NAMALWA (cell line): ENCODE results near the gene FOCAD.

ENCODE experiments used
- DNase-seq: peaks from one replicate; pipeline ENCODE4 v3.0.0-alpha.2; 2015; ENCODE audit warnings: low spot score

FOCAD gene

DNA sequence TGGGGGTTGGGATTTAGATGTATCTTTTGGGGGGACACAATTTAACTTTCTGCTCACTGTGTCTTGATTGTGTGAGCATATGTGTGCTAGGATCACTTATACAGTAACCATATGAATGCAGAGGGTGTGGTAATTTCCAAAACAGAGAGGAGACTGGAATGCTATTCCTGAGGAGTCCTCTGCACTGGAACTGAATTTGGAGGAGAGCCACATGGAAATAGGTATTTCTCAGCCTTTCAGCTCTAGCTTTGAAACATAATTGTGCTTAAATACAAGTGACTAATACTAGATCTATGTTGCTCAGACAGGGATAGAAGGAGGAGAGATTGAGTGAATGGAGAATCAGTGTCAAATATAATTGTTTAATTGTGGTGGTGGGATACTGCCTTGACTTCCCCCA is 45.5 kb downstream of the FOCAD start:
- no peak for DNase-seq

DNA sequence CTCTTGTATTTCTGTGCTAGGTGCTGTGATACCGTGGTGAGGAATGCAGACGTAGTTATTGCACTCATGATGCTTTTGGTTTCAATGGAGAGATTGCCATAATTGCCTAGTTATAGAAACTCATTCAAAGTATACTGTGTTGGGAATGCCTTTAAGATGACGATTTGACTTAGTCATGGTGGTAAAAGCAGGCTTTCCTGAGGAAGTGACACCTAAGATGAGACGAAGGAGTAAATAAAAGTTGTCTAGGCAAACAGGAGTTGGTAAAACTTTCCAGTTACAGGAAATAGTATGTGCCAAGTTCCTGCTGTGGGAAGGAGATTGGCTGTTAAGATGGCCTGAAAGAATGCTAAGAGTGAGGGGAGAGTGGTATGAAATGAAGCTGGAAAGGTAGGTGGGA is 48.1 kb downstream of the FOCAD start:
- DNase-seq: no peak

DNA sequence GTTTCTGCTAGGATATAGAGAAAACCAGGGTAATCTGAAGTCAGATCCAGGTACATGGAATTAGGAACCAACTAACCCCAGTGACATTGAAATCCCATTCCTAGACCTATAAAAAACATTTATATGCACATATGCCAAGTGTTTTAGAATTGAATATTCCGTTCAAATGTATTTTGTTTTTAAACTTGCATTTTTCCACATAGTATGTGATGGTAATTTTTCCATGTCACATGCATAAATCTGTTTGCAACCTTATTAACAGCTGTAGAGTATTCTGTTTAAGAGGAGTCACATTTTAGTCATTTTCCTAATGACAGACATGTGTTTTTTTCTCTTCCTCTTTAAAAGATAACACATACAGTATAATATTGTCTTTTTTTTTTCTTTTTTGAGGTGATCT is 50.2 kb downstream of the FOCAD start:
- DNase-seq: no peak

DNA sequence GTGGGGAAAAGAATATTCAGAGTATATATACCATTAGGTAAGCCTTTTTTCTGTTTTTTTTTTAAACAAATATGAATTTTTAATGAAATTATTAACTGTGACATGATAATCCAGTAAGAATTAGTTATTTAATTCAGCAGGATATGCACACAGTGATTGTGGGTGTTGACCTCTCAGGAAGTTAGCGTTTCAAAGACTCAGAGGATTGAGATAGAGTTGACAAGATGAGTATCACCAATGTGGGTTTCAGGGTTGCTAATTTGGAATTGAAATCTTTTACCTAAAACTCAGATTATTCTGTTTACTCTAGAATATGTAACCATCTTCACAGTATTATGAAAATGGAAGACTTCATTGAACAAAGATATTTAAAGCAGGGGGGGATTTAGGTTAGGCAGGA is 56.2 kb downstream of the FOCAD start:
- DNase-seq: no peak

DNA sequence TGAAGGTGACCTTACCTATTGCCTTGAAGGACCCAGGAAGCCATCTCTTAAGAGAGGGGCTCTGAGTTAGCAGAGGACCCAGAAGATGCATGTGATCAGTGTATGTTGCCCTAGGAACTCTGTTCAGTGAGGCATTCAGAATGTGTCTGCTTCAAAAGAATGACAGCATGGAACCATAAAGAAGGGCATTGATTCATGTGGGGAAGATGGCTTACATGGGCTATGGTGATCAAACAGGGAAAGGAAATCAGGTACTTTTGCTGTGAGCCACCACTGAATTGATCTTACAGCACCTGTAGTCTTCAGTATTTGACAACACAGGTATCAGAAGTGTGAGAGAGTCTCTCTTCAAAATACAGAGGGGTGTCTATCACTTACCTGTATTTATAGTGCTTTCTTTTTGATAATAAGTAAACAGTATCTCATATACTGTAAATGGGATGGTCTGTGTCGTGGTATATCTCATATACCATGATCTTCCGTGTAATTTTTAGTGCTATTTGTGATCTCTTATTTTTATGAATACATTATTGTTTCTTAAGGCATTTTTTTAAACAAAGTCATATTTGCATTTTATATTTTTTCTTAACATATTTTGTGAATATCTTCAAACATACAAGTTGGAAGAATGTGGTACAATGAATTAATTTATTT is 57.0 kb downstream of the FOCAD start:
- no peak for DNase-seq

- no peak for DNase-seq
Observed at GRCh38 chr9:20742833-20743232, 58.8 kb downstream of the FOCAD start.

GRCh38 chr9:20744036-20744630 is 60.1 kb downstream of the FOCAD start:
- DNase-seq: no peak

DNA sequence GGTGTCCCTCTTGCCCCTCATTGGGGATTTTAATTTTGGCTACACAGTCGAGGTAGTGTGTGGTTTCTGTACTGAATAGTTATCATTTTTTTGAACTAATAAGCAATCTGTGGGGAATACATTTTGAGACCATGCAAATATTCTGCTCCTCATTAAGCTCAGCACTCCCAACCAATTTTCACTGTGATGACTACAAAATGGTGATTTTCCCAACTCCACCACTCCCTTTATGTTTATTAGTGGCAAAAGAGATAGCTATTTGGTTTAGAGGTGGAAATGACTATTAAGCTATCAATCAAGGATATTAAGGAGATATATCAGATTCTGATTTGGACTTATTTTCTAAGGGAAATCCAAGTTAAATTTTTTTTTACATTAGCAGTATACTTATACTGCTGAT is 62.9 kb downstream of the FOCAD start:
- DNase-seq: no peak

DNA sequence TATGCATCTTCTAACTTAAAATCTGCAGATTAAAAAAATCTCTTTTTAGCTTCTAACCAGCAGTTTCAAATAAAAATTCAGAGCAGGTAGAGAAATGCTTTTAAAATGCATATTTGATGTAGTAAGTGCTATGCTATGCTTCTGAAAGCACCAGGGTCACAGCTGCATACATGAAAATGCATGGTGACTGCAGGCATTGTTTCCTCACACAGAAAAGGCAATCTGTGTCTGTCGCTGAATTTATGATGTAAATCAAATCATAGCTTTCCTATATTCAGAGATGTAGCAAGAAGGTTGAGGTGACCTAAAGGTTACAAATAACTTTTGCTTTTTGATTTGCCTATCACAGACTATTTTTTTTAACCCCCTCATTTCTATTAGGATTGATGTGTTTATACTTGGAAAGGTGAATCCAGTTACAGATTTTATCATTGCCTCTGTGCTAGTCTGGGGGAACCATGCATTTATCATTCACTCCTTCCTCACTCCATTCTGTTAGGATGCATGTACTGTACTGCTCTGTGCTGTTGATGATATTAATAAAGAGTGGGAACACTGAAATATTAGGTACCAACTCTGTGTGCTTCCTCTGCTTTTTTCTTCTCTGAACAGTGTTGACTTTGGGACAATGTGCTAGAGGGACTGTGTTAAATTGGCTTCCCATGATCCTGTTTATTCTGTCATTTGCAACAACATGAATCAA is 65.6 kb downstream of the FOCAD start:
- no peak for DNase-seq

GRCh38 chr9:20753761-20754160 is 69.7 kb downstream of the FOCAD start:
- DNase-seq: no peak

- DNase-seq: no peak
Observed at GRCh38 chr9:20754556-20754955, 70.5 kb downstream of the FOCAD start.

- DNase-seq: no peak
Observed at GRCh38 chr9:20760246-20760891, 76.3 kb downstream of the FOCAD start.

DNA sequence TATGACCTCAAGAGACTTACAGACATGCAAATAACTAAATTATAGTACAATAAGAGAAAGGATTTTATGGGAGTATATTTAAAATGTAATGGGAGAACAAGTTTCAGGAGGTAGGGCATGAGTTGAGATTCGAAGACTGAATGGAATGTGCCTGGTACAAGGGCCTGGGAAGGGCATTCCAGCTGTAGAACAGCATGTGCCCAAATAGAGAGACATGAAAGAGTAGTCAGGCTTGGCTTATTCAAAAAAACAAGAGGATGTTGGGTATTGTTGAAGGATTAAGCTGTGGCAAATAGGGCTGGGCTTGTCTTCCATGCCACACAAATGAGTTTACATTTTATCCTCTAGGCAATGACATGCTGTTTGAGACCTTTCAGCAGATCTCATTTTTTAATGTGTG is 86.9 kb downstream of the FOCAD start:
- DNase-seq: no peak

GRCh38 chr9:20771729-20772128 is 87.7 kb downstream of the FOCAD start:
- no peak for DNase-seq

GRCh38 chr9:20775683-20776082 is 91.6 kb downstream of the FOCAD start:
- DNase-seq: no peak

DNA sequence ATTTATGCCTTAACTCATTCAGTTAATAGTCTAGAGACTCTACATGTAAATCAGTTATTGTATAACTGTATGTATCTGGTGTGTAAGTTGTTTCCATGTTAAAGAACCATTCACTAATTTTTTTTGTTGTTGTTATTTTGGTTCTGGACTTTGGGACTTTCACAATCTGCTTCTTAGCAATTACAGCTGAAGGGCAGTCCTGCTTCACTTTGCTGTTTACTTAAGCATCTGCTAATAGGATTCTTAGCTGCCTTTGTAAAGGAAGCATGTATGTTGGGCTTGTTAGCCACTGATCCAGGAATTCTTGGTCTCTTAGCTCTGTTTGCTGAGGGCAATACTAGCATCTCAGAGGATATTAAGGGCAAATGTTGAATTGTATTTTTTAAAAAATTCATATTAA is 97.0 kb downstream of the FOCAD start:
- no peak for DNase-seq

DNA sequence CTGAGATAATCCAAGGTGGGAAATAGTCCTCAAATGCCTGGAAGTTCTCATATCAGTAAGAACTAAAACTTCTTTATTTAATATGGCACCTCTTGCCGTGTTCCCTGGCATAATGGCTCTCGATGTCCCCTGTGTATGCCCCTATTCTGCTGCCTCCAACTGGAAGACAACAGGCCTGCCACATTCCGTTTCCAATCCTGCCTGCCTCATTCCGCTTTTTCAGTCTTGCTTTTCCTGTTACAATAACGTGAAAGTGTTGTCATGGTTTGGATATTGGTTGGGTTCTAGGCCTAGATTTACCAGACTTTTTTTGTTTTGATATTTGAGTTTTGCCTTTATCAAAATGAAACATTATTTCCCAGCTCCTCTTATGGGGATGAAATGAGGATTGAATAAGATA is 98.2 kb downstream of the FOCAD start:
- no peak for DNase-seq

DNA sequence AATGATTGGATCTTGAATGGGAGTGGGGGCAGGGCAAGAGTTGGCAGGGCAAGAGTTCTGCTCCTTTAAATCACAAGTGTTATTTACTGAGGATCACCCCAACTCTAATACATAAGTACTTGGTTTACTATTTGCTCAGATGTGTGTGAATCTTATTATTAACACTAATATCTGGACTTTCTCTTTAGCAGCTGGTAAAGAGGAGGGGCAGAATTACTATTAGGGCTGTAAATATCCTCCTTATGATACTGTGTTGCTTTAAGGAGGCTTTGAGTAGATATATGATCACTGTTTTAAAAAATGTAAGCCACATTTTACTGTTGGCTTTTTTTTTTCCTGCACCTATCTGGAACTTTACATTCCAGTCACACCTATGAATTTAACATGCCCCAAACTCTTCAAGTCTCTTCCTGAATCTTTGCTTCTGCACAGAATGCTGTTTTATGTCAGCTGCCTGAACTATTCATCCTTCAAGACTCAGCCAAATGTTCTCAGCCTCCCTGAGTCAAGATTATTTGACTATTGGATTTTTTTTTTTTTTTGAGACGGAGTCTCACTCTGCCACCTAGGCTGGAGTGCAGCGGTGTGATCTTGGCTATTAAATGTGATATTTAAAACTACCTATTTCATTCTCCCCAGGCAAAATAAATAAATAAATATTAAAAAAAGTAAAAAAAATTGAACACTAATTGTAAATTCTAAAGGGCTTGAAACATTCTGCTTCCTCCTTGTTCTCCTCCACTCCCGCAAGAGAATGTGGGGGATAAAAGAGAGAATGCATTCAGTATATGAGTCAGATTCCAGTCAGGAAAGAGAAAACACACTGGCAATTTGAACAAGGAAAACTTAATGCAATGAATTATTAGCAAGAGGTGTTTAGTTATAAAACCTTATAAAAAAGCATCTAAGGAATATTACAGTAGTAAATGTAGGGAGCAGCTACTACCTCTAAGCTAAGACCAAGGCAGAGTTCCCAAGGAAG is 99.3 kb downstream of the FOCAD start:
- DNase-seq: no peak

DNA sequence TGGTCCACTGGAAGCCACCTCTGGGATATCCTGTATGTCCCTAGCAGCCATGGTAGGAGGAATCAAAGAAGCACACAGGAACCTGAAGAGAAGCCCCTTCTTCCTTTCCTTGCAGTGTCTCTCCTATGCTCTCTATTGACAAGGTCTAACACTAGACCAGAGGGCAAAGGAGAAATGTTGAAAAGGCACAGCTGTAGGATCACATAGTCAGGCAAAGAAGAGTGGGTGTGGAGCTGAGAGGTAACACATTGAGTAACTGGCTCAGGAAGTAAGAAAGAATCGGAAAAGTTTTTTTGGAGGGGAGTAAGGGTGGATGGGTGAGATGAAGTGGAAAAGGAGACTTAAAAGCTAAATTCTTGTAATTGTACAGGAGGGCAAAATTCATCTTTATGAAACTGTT is 100.1 kb downstream of the FOCAD start:
- DNase-seq: no peak

DNA sequence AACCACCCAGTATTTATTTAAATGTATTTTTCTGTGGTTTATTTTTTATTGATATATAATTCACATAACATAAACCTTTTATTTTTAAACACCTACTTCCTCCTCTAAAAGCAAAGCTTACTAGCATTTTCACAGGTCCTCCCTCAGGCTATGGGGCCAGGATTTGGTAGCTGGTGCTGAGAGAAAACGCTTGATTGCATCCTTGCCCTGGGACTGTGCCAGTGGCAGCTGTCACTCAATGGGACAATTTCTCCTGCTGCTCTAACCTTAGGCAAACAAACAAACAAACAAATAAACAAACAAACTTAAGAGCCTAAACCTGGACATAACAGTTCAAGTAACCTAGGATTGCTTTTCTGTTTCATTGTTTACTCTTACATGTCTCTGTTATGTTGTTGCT is 102.7 kb downstream of the FOCAD start:
- no peak for DNase-seq

DNA sequence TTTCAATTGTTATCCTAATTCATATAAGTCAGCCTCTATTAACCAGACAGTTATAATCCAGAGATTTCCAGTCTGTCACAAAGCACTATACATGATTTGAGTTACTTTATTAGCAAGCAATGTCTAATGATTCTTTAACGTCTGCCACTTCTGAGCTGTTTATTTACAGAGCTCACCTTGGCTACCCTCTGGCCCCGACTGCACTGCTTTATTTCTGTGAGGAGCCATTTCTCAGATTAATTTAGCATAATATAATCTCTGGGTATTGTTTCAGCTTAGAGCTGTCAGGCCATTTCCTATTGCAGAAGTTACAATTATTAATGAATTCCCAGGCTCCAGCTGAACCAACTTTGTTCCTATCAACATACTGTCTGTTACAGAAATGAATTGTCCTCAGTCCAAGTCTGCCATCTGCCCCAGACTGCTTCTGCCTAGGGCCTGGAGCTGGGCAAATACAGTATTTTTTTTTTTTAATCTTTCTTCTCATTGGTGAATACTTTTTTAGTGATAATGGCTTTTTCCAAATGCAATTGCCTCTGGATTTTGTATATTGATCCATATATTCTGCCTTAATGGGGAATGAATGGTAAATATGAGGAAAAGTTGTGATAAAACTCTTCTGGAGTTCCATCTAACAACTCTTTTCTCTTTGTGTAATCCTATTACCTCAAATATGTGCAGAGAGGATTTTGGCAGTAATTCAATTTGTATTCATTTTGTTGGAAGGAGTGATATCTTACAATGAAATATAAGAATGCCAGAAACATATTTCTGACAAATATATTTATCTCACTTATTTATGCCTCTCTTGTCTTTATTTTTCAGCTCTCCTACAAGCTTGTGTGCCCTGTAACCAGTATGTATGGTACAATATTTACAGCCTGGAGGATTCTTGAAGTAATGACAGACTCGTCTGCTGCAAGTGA is 104.7 kb downstream of the FOCAD start:
- DNase-seq: no peak
